Neural cell (in vitro differentiated cells): ENCODE measurements around the gene UNC79. TPM values are rescaled to one million over a fixed set of nuclear protein-coding genes. Genes with fewer than 3 reads are reported as not detected.
"Not testable (repeated sequence)": the region's sequence is repeated elsewhere in the genome, so short reads cannot be mapped to it uniquely, and the experiment has no call there.

Source experiments
- H2AFZ ChIP-seq: fragments of 200-600, 300-800 bp; sonication (generic), shearing (Covaris generic); 2 replicates; pipeline ENCODE4 v1.6.0; 2014; ENCODE audit warnings: low read depth, mild to moderate bottlenecking, antibody characterized with exemption, low read length, moderate library complexity
- H3F3A ChIP-seq: fragments of 200-600 bp; shearing (Covaris generic); 2 replicates; pipeline ENCODE4 v1.6.1; 2016; ENCODE audit warnings: mild to moderate bottlenecking, moderate library complexity, mixed read lengths, antibody characterized with exemption, low read length; ENCODE audit not compliant: insufficient read depth, poor library complexity, severe bottlenecking
- H3K27ac ChIP-seq: fragments of 200-600, 300-800 bp; sonication (generic), shearing (Covaris generic); 2 replicates; pipeline ENCODE4 v1.5.1; 2014; ENCODE audit warnings: mild to moderate bottlenecking, low read length, moderate library complexity
- H3K27me3 ChIP-seq: fragments of 300-800, 200-600 bp; sonication (generic), shearing (Covaris generic); 2 replicates; pipeline ENCODE4 v1.6.0; 2014; ENCODE audit warnings: mild to moderate bottlenecking, low read depth, low read length, moderate library complexity; ENCODE audit not compliant: insufficient read depth
- H3K36me3 ChIP-seq: fragments of 300-800, 200-600 bp; sonication (generic), shearing (Covaris generic); 2 replicates; pipeline ENCODE4 v1.5.1; 2014; ENCODE audit warnings: mild to moderate bottlenecking, antibody characterized with exemption, low read length, moderate library complexity; ENCODE audit not compliant: insufficient read depth
- H3K4me2 ChIP-seq: fragments of 300-800, 200-600 bp; sonication (generic), shearing (Covaris generic); 2 replicates; pipeline ENCODE4 v1.6.0; 2014; ENCODE audit warnings: mild to moderate bottlenecking, low read length
- H3K4me3 ChIP-seq: fragments of 300-800, 200-600 bp; sonication (generic), shearing (Covaris generic); 2 replicates; pipeline ENCODE4 v1.5.1; 2014; ENCODE audit warnings: mild to moderate bottlenecking, low read length, moderate library complexity
- H3K79me2 ChIP-seq: fragments of 200-600 bp; shearing (Covaris generic); replicated peaks from 2 replicates; pipeline ENCODE4 v1.6.0; 2014; ENCODE audit warnings: mild to moderate bottlenecking, low read length, moderate library complexity; ENCODE audit not compliant: insufficient read depth
- H3K9ac ChIP-seq: fragments of 300-800, 200-600 bp; sonication (generic), shearing (Covaris generic); 2 replicates; pipeline ENCODE4 v1.6.1; 2016; ENCODE audit warnings: mild to moderate bottlenecking, low read length, mixed read lengths
- H3K9me2 ChIP-seq: fragments of 200-600 bp; shearing (Covaris generic); 2 replicates; pipeline ENCODE4 v1.6.1; 2016; ENCODE audit warnings: mild to moderate bottlenecking, low read length, mixed read lengths; ENCODE audit not compliant: insufficient read depth
- H3K9me3 ChIP-seq: fragments of 200-600, 300-800 bp; sonication (generic), shearing (Covaris generic); 2 replicates; pipeline ENCODE4 v1.6.1; 2016; ENCODE audit warnings: mild to moderate bottlenecking, mixed run types, low read length, moderate library complexity, mixed read lengths
- H4K20me1 ChIP-seq: fragments of 200-600 bp; shearing (Covaris generic); 2 replicates; pipeline ENCODE4 v1.6.1; 2016; ENCODE audit warnings: mild to moderate bottlenecking, mixed run types; ENCODE audit not compliant: insufficient read depth
- CTCF ChIP-seq: fragments of 450-650 bp; IDR thresholded peaks from 2 replicates; pipeline ENCODE4 v1.5.1; 2014; ENCODE audit warnings: antibody characterized with exemption, mild to moderate bottlenecking, moderate library complexity; ENCODE audit not compliant: poor library complexity, severe bottlenecking
- EP300 ChIP-seq: fragments of 450-650 bp; conservative IDR thresholded peaks from 2 replicates; pipeline ENCODE4 v1.6.1; 2014; ENCODE audit warnings: antibody characterized with exemption, mild to moderate bottlenecking, moderate library complexity; ENCODE audit not compliant: poor library complexity, severe bottlenecking
- EZH2 ChIP-seq: fragments of 200-600, 300-800 bp; shearing (Covaris generic), sonication (generic); IDR thresholded peaks from 2 replicates; pipeline ENCODE4 v1.6.1; 2014; ENCODE audit warnings: antibody characterized with exemption, low read length, borderline replicate concordance, mild to moderate bottlenecking; ENCODE audit not compliant: insufficient read depth, poor library complexity, severe bottlenecking
- MXI1 ChIP-seq: fragments of 450-650 bp; conservative IDR thresholded peaks from 2 replicates; pipeline ENCODE4 v1.6.1; 2014; ENCODE audit warnings: antibody characterized with exemption, mild to moderate bottlenecking; ENCODE audit not compliant: poor library complexity, severe bottlenecking
- POLR2AphosphoS5 ChIP-seq: IDR thresholded peaks from 2 replicates; pipeline ENCODE4 v1.6.1; 2012
- RAD21 ChIP-seq: fragments of 450-650 bp; conservative IDR thresholded peaks from 2 replicates; pipeline ENCODE4 v1.6.1; 2014; ENCODE audit warnings: antibody characterized with exemption, mild to moderate bottlenecking, moderate library complexity
- REST ChIP-seq: IDR thresholded peaks from 2 replicates; pipeline ENCODE4 v1.6.1; 2012; ENCODE audit warnings: borderline replicate concordance
- SMC3 ChIP-seq: fragments of 450-650 bp; conservative IDR thresholded peaks from 2 replicates; pipeline ENCODE4 v1.6.1; 2014; ENCODE audit warnings: antibody characterized with exemption, mild to moderate bottlenecking, moderate library complexity; ENCODE audit not compliant: poor library complexity
- TAF1 ChIP-seq: IDR thresholded peaks from 2 replicates; pipeline ENCODE4 v1.6.1; 2012; ENCODE audit warnings: low read depth
- polyA plus RNA-seq: library from polyadenylated mRNA; depleted of rRNA; stranded (reverse); fragments of >200 nt; gene quantifications from 2 replicates; pipeline ENCODE4 v1.2.3, GENCODE V29; 2014

Gene UNC79
- polyA plus RNA-seq, 1 donor from 2014 or later, result 22.6 TPM

- no peak overlapping the region for H3K4me3 ChIP-seq
- no peaks in the 10 kb centered on the region for H3K9me3 ChIP-seq
- no peak for TF ChIP-seq RAD21
- no peak for TF ChIP-seq EP300
- no peak for TF ChIP-seq SMC3
- no peak for TF ChIP-seq POLR2AphosphoS5
- no peak for TF ChIP-seq CTCF
- no peak for TF ChIP-seq EZH2
- TF ChIP-seq REST, result no peak
- H3K4me2 ChIP-seq, result no peak overlapping the region
- H3F3A ChIP-seq, result no peaks in the 10 kb centered on the region
- peaks cover 20% of the 10 kb centered on the region for H3K36me3 ChIP-seq
- no peaks in the 10 kb centered on the region for H3K79me2 ChIP-seq
- H4K20me1 ChIP-seq, result no peaks in the 10 kb centered on the region
- no peak overlapping the region for H2AFZ ChIP-seq
- H3K27ac ChIP-seq, result no peak overlapping the region
- H3K27me3 ChIP-seq, result no peaks in the 10 kb centered on the region
- H3K9ac ChIP-seq, result no peak overlapping the region
- H3K9me2 ChIP-seq, result no peaks in the 10 kb centered on the region
Measured at GRCh38 chr14:93493054-93493453, 62.3 kb downstream of the UNC79 start.

- H3K27me3 ChIP-seq, H3K9ac ChIP-seq, H3K4me2 ChIP-seq, H3K9me3 ChIP-seq, H3K27ac ChIP-seq, H2AFZ ChIP-seq, H3K4me3 ChIP-seq, H4K20me1 ChIP-seq, H3K9me2 ChIP-seq, H3K79me2 ChIP-seq, H3F3A ChIP-seq: not testable (repeated sequence)
- H3K36me3 ChIP-seq, result peaks cover 23% of the 10 kb centered on the region
Measured at GRCh38 chr14:93493622-93494021, 62.9 kb downstream of the UNC79 start.

- H3K79me2 ChIP-seq, result no peaks in the 10 kb centered on the region
- no peak overlapping the region for H2AFZ ChIP-seq
- TF ChIP-seq REST, result no peak
- no peak for TF ChIP-seq CTCF
- no peak for TF ChIP-seq TAF1
- TF ChIP-seq POLR2AphosphoS5, result no peak
- no peak for TF ChIP-seq EP300
- TF ChIP-seq MXI1, result no peak
- no peak for TF ChIP-seq RAD21
- no peaks in the 10 kb centered on the region for H4K20me1 ChIP-seq
- no peaks in the 10 kb centered on the region for H3K9me3 ChIP-seq
- no peaks in the 10 kb centered on the region for H3K9me2 ChIP-seq
- no peaks in the 10 kb centered on the region for H3K27me3 ChIP-seq
- no peak overlapping the region for H3K9ac ChIP-seq
- H3K4me3 ChIP-seq, result no peak overlapping the region
- H3K27ac ChIP-seq, result peak overlapping the region; percentile 42
- peaks cover 19% of the 10 kb centered on the region for H3K36me3 ChIP-seq
- no peak overlapping the region for H3K4me2 ChIP-seq
- no peaks in the 10 kb centered on the region for H3F3A ChIP-seq
Measured at GRCh38 chr14:93496856-93497741, 66.4 kb downstream of the UNC79 start.
